Measurements from ENCODE around the gene CAMK2B.

Gene CAMK2B

GRCh38 chr7:44195889-44196288 lies 129.5 kb downstream of the CAMK2B start:
- DNase-seq (ENCODE audit: insufficient read length, low spot score) = no peak
- FAIRE-seq = no peak
- TF ChIP-seq POU2F2 (IDR thresholded peaks at IDR 0.05; ENCODE audit: low read depth, low read length) = no peak
- TF ChIP-seq PAX5 (IDR thresholded peaks at IDR 0.05; ENCODE audit: insufficient read depth, low read length, severe bottlenecking) = no peak
- TF ChIP-seq POLR2AphosphoS5 (IDR thresholded peaks at IDR 0.05; ENCODE audit: low read depth, low read length) = no peak
- no peak for TF ChIP-seq SPI1 (IDR thresholded peaks at IDR 0.05; ENCODE audit: low read depth, low read length)
- no peak for TF ChIP-seq POLR2A (IDR thresholded peaks at IDR 0.05; ENCODE audit: low read depth, low read length)
- no peak for TF ChIP-seq TAF1 (IDR thresholded peaks at IDR 0.05; ENCODE audit: low read depth, low read length)

GRCh38 chr7:44194562-44195145 lies 130.7 kb downstream of the CAMK2B start:
- DNase-seq (ENCODE audit: insufficient read length, low spot score) = no peak
- no peak for TF ChIP-seq POLR2AphosphoS5 (IDR thresholded peaks at IDR 0.05; ENCODE audit: low read depth, low read length)
- TF ChIP-seq SPI1 (IDR thresholded peaks at IDR 0.05; ENCODE audit: low read depth, low read length) = no peak
- TF ChIP-seq PAX5 (IDR thresholded peaks at IDR 0.05; ENCODE audit: insufficient read depth, low read length, severe bottlenecking) = no peak
- TF ChIP-seq POU2F2 (IDR thresholded peaks at IDR 0.05; ENCODE audit: low read depth, low read length) = no peak
- no peak for TF ChIP-seq POLR2A (IDR thresholded peaks at IDR 0.05; ENCODE audit: low read depth, low read length)
- TF ChIP-seq TAF1 (IDR thresholded peaks at IDR 0.05; ENCODE audit: low read depth, low read length) = no peak
- no peak for FAIRE-seq

- no peak for TF ChIP-seq SPI1 (IDR thresholded peaks at IDR 0.05; ENCODE audit: low read depth, low read length)
- no peak for TF ChIP-seq TAF1 (IDR thresholded peaks at IDR 0.05; ENCODE audit: low read depth, low read length)
- TF ChIP-seq POLR2A (IDR thresholded peaks at IDR 0.05; ENCODE audit: low read depth, low read length) = no peak
- TF ChIP-seq POLR2AphosphoS5 (IDR thresholded peaks at IDR 0.05; ENCODE audit: low read depth, low read length) = no peak
- no peak for TF ChIP-seq POU2F2 (IDR thresholded peaks at IDR 0.05; ENCODE audit: low read depth, low read length)
- TF ChIP-seq PAX5 (IDR thresholded peaks at IDR 0.05; ENCODE audit: insufficient read depth, low read length, severe bottlenecking) = no peak
- no peak for FAIRE-seq
- DNase-seq (ENCODE audit: insufficient read length, low spot score) = no peak
Observed at GRCh38 chr7:44194069-44194468, 131.3 kb downstream of the CAMK2B start.

- DNase-seq (ENCODE audit: insufficient read length, low spot score) = no peak
- no peak for FAIRE-seq
- TF ChIP-seq SPI1 (IDR thresholded peaks at IDR 0.05; ENCODE audit: low read depth, low read length) (no peak), TAF1 (IDR thresholded peaks at IDR 0.05; ENCODE audit: low read depth, low read length) (no peak), POLR2A (IDR thresholded peaks at IDR 0.05; ENCODE audit: low read depth, low read length) (no peak), PAX5 (IDR thresholded peaks at IDR 0.05; ENCODE audit: insufficient read depth, low read length, severe bottlenecking) (no peak), POLR2AphosphoS5 (IDR thresholded peaks at IDR 0.05; ENCODE audit: low read depth, low read length) (no peak), POU2F2 (IDR thresholded peaks at IDR 0.05; ENCODE audit: low read depth, low read length) (no peak)
Observed at GRCh38 chr7:44193011-44193802, 132.2 kb downstream of the CAMK2B start.

GRCh38 chr7:44191171-44191570 lies 134.2 kb downstream of the CAMK2B start:
- no peak for TF ChIP-seq TAF1 (IDR thresholded peaks at IDR 0.05; ENCODE audit: low read depth, low read length)
- DNase-seq (ENCODE audit: insufficient read length, low spot score) (no peak), FAIRE-seq (no peak)

GRCh38 chr7:44189993-44190872 lies 135.2 kb downstream of the CAMK2B start:
- DNase-seq (ENCODE audit: insufficient read length, low spot score) (no peak), FAIRE-seq (no peak)
- TF ChIP-seq POLR2AphosphoS5 (IDR thresholded peaks at IDR 0.05; ENCODE audit: low read depth, low read length) = no peak
- no peak for TF ChIP-seq POLR2A (IDR thresholded peaks at IDR 0.05; ENCODE audit: low read depth, low read length)
- TF ChIP-seq POU2F2 (IDR thresholded peaks at IDR 0.05; ENCODE audit: low read depth, low read length) = no peak
- no peak for TF ChIP-seq PAX5 (IDR thresholded peaks at IDR 0.05; ENCODE audit: insufficient read depth, low read length, severe bottlenecking)
- TF ChIP-seq SPI1 (IDR thresholded peaks at IDR 0.05; ENCODE audit: low read depth, low read length) = no peak
- TF ChIP-seq TAF1 (IDR thresholded peaks at IDR 0.05; ENCODE audit: low read depth, low read length) = no peak

GRCh38 chr7:44189286-44189992 lies 136.0 kb downstream of the CAMK2B start, which contains the start of gene GCK:
TSS of gene GCK (minus strand) at chr7:44189439. CDS start at chr7:44188953, 486 bp downstream.
- DNase-seq (ENCODE audit: insufficient read length, low spot score) = no peak
- peak; percentile 16 for FAIRE-seq
- TF ChIP-seq POU2F2 (IDR thresholded peaks at IDR 0.05; ENCODE audit: low read depth, low read length) (no peak), POLR2A (IDR thresholded peaks at IDR 0.05; ENCODE audit: low read depth, low read length) (no peak), SPI1 (IDR thresholded peaks at IDR 0.05; ENCODE audit: low read depth, low read length) (no peak), TAF1 (IDR thresholded peaks at IDR 0.05; ENCODE audit: low read depth, low read length) (no peak), PAX5 (IDR thresholded peaks at IDR 0.05; ENCODE audit: insufficient read depth, low read length, severe bottlenecking) (no peak), POLR2AphosphoS5 (IDR thresholded peaks at IDR 0.05; ENCODE audit: low read depth, low read length) (no peak)

GRCh38 chr7:44188480-44189225 lies 136.7 kb downstream of the CAMK2B start:
- DNase-seq (ENCODE audit: insufficient read length, low spot score) (no peak), FAIRE-seq (no peak)
- TF ChIP-seq PAX5 (IDR thresholded peaks at IDR 0.05; ENCODE audit: insufficient read depth, low read length, severe bottlenecking) (no peak), SPI1 (IDR thresholded peaks at IDR 0.05; ENCODE audit: low read depth, low read length) (no peak), POLR2A (IDR thresholded peaks at IDR 0.05; ENCODE audit: low read depth, low read length) (no peak), POU2F2 (IDR thresholded peaks at IDR 0.05; ENCODE audit: low read depth, low read length) (no peak), POLR2AphosphoS5 (IDR thresholded peaks at IDR 0.05; ENCODE audit: low read depth, low read length) (no peak), TAF1 (IDR thresholded peaks at IDR 0.05; ENCODE audit: low read depth, low read length) (no peak)
